Tongue (tissue), 2 donors: Measurements from ENCODE around the gene NBAS. TPM values are rescaled to one million over a fixed set of nuclear protein-coding genes. Genes with fewer than 3 reads are reported as not detected.

Source experiments
- DNase-seq: peaks from one replicate; pipeline ENCODE4 v3.0.0-alpha.2; 2015
- total RNA-seq: library from RNA; depleted of rRNA; stranded (reverse); fragments of >200 nt; gene quantifications from one replicate; pipeline ENCODE4 v1.2.3, GENCODE V29; 2014

The NBAS gene
- total RNA-seq, 1 donor from 2014 or later: 73.3 TPM

DNA sequence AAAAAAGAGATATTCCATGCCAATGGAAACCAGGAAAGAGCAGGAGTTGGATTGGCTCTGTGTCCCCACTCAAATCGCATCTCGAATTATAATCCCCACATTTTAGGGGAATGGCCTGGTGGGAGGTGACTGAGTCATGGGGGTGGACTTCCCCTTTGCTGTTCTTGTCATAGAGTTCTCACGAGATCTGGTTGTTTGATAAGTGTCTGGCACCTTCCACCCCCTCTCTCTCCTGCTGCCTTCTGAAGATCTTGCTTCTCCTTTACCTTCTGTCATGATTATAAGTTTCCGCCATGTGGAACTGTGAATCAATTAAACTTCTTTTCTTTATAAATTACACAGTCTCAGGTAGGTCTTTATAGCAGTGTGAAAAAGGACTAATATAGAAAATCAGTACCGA lies 355.6 kb downstream of the NBAS start:
- DNase-seq: no peak

DNA sequence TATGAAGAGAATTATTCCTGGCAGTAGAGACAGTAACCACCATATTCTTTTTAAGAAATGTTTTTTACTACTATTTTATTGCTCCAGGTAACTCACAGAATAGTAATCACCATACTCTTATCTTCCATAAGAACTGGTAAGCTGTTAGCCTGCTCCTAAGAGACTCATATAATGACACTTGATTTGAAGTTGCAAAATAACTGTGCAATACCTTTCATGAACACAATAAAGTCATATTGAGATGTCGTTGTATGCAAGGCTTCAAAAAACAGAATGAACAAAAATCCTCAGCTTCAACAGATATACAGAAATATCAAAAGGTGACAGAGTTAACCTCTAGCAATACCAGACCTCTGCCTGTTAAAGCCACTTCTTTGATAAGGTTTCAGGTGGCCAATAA lies 360.1 kb downstream of the NBAS start:
- DNase-seq: no peak

DNA sequence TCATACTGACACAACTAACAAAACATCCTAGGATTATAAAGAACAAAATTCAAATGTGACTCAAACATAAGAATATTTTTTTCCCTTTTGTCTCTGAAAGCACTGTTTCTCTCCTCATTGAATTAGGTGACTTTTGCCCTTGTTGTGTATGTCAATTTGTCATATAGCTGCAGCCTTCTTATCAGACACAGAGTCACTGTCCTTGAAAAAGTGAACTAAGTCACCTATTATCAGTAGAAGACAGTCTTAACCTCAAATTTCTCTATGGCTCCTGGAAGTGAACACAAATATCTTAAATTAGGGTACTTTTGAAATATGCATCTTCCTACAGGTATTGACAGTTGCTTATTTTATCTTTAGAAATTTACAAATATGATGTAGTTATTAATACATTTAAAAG lies 360.6 kb downstream of the NBAS start:
- no peak for DNase-seq

DNA sequence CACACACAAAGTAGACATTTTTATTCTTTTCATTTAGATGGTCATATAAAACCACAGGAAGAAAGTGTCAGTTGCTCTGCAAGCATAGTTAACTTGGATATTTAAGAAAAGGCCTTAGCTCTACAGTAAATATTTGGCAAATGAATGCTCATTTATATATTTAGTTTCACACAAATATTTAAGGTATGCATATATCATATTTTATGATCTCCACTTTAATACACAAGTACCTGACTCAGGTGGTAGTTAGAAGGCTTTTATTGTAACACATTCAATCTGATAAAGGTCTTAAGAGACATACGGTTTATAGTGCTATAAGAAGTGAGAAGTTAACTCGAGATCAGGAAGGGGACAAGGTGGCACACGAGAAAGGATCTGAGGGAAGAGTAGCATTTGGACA lies 363.1 kb downstream of the NBAS start:
- no peak for DNase-seq

DNA sequence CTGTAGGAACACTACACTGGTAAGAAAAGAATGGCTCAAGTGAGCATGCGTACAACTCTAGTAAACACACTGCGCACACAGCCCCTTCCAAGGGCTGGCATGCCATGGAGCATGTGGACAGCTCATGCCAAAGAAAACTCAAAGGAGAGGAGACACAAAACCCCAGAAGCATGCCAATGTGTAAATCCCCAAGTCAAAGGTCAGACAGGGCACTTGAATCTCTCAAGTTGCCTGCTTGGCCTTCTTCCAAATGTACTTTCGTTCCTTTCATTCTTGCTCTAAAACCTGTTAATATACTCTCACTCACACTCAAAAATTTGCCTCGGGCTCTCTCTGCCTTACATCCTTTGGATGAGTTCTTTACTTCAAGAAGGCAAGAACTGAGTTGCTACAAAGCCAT lies 365.3 kb downstream of the NBAS start:
- no peak for DNase-seq

DNA sequence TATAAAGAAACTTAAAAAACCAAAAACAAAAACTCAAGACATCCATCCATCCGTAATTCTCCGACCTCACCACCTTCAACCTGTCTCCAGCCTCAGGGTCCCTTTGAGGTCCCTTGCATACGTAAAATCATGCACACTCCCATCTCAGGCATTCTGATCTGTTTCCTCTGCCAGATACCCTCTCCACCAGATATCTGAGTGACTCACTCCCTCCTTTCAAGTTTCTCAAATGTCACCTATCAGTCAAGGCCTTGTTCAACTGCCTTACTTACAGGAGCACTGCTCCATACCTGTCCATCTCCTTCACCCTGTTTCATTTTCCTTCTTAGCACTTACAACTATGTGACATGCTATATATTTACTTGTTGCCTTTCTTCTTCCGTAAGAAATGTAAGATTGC lies 369.3 kb downstream of the NBAS start:
- DNase-seq: no peak

DNA sequence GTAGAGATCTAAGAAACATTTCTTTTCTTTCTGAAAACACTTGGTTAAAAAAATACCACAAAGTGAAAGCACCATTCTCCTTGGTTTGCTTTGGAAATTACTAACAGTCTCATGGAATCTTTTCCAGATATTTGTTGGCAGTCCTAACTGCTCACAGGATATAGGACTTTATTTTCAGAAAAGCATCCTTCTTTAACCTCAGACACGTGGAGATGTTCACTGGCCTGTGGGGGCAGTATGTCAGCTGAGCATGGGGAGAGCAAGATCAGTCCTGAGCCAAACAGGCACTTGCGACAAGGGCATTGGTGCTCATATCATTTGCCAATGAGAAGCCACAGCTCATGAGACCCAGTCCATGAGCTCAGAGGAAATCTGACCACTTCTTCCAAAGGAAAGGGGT lies 371.9 kb downstream of the NBAS start:
- peak; percentile 22 for DNase-seq

DNA sequence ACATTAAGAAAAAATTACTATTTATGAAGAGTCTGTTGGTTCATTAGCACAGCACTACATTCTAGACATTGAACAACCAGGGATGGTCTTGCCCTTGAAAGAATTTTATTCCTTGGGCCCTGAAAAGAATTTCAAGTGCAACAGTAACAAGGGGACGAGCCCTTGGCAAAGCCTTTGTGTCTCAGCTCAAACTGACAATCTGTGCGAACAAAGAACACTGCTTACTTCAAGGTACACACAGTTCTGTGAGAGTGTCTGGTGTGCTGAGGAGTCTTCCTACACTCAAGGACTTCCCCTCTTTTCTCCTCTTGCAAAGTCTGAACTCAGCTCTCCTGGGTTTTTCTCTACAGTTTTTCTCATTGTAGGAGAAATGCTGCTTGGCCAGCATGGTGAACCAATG lies 373.4 kb downstream of the NBAS start:
- no peak for DNase-seq

DNA sequence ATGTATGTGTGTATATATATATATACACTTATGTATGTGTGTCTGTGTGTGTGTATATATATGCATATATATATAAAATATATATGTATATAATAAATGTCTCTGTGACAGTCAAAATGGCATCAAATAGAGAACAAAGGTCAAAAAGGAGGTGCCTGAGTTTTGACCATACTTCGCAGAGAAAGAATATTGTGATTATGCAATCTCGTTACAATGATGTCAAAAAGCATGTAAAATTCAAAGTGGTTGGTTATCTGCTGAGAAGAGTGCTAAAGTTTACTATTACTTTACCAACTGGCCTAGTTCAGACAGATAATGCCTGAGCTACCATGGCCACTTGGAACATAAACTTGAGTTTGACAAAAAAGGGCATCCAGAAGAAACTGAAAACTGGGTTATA lies 375.0 kb downstream of the NBAS start:
- DNase-seq: no peak

DNA sequence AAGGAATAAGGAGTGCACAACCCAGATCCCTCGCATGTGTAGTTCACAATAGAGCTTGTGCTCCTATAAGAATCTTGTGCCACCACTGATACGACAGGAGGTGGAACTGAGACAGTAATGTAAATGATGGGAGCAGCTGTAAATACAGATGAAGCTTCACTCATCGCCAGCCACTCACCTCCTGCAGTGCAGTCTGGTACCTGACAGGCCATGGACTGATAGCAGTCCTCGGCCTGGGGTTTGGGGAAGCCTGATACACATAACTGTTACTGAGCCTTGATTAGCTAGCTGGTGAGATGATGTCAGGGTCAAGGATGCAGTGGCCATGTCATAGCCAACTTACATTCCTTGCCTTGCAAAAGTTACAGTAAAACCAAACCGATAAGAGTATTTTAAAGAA lies 376.6 kb downstream of the NBAS start:
- no peak for DNase-seq

DNA sequence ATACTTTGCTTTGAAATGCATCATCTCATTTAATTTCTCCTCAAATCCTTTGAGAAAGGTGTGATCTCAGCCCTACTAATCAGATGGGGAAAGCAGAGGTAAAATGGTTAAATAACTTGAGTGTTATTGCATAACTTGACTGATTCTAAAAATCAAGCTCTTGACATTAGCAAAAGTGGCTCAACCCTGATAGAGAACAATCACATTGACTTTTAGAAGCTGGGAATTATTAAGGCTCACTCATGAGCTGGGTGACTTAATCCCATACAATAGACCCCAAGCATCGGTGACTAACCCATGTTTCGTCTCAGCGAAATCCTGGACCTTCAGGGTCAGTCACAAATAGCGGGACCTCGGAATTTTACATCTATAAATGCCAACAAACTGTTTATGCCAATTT lies 378.9 kb downstream of the NBAS start:
- DNase-seq: no peak

DNA sequence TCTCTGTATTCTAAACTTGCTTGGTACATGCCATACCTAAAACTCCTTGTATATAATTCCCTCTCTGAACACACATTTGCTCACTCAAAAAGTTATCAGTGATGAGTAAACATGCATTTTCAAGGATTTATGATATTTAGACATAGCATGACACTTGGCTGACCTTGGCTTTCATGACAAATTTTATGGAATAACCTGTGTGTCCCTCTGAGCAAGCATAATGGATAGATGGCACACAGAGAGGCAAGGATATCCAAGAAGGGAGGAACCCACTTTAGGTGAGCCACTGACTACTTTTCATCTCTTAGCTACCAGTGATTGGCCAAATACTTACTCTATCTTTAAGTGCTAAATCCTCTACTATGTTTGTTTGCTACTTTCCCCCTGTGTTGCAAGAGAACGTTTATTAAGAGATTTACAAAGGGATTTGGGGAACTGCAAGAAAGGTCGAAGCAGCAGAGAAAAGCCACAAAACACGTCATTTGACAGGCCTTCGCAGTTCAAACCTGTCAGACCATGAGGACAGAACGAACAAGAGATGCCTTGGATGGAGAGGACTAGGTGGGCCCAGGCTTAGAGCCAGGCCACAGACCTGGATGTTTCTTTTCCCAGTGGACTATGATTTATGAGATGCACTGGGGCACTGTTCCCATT lies 379.9 kb downstream of the NBAS start:
- DNase-seq: no peak

DNA sequence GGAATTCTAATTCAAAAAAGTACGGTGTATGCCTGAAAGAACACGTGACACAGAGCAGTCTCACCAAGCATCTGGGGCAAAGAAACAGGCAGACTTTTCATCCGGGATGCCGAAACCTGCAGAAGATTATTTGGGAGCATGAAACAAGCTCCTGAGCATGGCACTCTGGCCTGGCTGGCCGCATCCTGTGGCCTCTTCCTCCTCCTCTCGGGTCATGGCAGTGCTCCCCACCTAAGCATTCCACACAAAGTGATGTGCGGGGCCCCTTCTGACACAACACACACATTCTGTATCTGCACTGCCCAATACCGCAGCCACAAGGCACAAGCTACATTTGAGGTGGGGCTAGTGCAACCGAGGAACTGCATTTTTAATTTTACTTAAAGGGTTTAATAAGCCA lies 380.8 kb downstream of the NBAS start:
- no peak for DNase-seq

DNA sequence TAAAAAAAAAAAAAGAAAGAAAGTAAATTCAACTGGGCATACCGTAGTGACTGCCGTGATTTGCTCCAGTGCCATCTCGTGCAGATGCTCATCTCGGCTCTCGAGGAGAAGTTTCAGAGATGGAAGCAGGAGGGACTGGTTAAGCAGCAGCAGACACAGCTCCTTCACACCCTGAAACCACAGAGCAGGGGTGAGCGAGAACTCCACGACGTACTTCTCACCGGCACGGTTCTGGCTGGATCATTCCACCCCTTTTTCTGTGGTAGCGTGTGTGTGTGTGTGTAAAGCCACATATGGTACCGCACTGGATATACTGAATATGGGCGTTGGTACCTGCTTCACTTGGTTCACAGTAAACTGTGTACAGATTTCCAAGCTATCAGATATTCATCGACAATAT lies 382.2 kb downstream of the NBAS start:
- DNase-seq: no peak

DNA sequence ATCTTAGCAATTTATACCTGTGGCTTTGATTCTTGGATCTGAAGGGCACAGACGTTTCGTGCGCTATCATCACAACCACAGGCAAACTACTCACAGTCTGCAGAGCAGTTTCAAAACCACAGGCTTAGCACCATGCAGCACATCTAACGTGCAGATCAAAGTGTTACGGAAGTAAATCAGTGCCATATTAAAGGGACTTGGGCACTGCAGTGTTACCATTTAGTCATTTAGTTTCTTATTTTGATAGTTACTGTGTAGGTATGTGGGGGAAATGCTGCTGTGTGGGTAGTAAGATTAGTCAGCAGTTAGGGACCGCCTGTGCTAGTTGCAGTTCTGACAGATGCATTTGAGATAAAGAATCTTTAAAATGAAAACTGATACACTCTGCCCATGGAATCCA lies 384.0 kb downstream of the NBAS start:
- DNase-seq: no peak

DNA sequence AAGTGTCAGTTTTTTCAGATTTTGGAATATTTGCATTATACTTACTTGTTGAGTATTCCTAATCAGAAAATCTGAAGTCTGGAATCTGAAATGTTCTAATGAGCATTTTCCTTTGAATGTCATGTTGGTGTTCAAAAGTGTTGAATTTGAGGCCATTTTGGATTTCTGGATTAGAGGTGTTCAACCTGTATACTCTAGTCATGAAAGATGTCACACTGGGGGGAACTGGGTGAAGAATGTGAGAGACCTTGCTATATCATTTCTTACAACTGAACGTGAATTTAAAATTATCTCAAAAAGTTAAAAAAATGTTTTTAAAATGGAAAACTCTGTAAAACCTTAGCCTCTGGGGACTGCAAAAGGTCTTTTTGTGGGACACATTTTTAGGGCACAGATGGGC lies 384.5 kb downstream of the NBAS start:
- DNase-seq: no peak

DNA sequence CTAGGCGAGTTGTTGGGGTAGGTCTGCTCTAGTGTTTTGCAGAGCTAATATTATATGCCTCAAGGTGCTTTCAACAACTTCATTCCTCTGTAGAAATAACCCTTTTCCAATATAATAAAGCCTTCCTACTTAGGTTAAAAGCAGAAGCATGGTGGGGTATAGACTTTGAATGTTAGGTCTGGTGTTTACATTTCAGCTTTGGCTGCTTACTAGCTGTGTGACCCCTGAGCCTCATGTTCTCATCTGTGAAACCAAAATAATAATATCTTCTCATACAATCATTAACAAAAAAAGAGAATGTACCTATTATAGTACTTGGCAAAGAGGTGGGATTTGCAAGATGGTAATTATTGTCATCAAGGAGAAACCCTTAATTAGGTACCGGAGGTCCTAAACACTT lies 386.6 kb downstream of the NBAS start:
- DNase-seq: no peak

DNA sequence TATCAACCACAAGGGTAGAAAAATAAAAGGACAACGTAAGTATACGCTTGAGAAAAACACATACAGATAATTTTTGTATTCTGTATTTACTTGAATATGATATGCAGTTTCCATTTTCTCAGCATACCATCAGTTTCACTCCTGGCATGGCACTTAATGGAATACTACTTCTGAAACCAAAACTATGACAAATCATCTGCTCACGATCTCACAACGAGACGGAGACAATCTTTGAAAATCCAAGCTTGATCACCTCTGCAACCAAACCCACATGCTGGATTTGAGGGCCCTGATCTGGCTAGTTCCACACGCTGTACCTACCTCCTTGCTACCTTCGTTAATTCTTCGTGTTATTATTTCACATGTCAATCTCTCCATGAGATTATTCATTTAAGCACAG lies 387.6 kb downstream of the NBAS start:
- DNase-seq: no peak

DNA sequence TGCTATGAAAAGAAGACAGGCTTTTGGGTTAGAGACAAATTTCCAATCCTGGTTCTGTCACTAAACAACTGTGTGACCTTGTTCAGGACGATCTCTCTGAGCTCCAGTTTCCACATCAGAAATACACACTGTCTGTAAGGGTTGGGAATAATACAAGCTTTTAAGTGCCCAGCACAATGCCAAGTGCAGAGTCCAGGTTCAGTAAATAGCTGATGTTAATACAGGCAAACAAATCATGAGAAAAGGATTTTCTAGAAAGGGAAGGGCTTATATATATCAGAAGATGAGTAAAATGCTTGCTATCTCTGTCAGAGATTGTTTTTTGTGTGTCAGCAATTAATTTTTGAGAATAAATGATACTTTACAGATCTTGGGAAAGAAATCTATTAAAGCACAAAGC lies 388.3 kb downstream of the NBAS start:
- DNase-seq: no peak

DNA sequence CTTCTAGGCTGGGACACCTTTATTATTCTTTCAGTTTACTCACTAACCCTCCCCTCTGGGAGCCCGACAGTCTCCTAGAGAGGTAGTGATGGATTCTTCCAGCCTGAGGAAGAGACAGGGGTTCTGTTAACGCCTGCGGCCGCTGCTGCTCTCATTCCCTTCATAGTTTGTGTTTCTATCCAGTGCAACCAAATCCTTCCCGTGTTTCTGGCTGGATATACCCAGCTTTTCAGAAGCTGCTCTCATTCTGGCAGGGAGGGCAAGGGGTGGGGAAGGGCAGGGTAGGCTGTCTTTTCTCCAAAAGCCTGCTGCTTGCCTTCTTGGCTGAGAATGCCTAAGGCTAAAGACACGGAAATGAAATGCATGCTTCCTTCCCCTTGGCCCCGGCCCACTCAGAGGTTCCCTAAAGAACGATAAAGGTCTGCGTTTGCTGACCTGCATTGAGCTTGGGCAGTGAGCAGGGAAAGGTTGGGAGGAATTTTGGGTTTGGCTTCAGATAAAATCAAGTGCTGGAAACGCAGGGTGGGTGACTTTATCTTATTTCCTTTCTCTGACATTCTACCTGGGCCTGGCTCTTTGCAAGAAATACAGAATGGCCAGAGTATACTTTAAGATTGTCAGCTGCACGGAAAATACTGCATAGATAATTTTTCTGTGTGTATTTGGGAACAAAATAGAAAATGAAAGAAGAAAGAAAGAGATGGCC lies 390.9 kb downstream of the NBAS start:
- DNase-seq: peak; percentile 38

DNA sequence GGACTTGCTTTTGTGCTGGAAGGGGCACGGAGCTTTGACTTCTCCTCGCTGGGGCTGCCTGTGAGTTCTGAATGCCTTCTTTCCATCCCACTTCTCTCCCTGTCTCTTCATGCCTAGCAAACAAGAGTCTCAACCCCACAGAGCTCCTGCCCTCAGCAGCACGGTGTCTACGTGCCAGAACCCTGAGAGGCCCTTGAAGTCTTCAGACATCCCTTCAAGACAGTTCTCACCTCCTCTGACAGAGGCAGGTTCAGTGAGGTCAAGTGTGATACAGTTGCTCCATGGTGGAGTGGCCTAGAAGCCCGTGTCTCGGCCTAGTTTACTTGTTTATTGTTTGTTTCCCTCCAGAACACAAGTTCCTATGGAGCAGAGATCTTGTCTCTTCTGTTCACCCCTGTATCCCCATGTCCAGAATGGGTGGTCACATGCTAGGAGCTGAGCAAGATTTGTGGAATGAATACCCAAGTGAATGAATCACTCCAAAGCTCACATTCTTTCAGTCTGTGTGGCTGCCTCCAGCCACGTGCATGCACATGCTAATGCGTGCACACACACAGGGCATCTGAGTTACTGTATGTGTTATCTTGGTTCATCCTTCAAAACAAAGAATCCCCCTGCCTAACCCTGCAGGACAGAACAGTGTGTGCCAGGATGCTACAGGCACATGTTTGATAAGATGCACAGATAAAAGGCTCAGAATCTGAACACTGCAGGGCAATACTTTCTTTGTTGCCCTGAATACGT lies 391.6 kb downstream of the NBAS start:
- no peak for DNase-seq

DNA sequence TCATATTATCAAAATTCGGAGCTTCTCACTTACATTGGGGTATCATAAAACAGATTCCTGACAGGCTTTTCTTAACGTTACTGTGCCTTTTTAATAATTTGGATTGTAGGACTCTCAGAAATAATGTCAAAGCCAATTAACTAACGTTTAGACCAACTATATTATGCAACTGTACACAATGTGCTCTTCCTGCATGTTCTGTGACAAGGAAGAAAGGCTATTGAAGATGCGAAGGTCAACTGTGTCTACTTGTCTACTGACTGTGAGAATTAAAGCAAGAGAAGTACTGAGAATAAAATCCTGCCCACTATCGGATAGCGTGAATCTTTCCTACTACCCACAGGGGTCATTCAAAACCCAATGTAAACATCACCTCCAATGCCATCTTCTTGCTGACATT lies 393.0 kb downstream of the NBAS start:
- DNase-seq: no peak

DNA sequence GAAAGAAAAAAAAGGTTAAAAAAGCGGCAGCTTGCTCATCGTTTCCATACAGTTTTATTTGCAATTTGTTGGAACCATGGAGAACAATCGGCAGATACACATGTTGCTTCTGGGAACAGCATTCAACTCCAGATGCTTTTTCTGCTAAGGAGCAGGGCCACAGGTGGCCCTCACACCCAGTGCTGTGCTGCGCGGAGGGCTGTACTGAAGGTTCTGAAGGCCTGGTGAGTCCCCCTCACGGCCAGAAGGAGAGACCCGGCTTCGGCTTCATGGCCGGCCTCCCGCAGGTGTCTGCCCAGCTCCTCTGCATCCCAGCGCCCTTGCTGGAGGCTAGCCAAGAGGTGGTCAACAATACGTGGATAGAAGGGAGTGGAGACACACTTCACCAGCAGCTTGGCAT lies 394.3 kb downstream of the NBAS start:
- no peak for DNase-seq

DNA sequence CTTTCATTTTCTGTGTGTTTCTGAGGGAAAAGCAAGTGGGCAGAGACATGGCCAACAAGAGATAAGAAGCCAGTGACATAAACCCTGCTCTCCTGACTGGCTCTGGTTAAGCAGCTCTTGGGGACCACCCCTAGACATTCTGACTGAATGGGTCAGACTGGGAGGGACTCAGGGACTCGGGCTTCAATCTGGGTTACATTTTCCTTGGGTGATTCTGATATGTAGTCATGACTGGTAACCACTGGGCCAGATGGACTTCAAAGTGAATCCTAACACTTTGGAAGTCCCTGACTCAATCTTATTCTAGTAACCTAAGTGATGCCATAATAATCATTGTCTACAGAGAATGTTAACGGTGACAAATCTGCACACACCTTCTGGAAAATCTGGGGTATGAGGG lies 397.8 kb downstream of the NBAS start:
- DNase-seq: no peak
